GM12874 (cell line): ENCODE measurements around the gene CCDC78.

Experiments used
- TF ChIP-seq, protein P1 (sequence below): IDR thresholded peaks from 2 replicates; pipeline ENCODE4 v1.5.1; 2011; ENCODE audit warnings: low read depth, mild to moderate bottlenecking, control low read depth, low read length, moderate library complexity; ENCODE audit not compliant: insufficient read depth

The CCDC78 gene

DNA sequence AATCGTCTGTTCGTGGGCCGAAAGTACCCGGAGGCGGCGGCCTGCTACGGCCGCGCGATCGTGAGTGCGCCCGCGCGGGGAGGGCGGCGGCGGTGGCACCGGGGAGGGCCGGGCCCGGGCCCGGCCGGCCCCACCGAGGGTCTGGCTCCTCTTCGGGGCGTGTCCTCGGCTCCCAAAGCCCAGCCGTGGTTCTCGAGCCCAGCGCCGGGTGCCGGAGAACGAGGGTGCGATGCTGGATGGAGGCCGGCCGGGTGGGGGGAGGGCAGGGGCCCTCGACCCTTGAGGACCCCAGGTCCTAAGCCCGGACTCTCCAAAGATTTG is 45.7 kb downstream of the CCDC78 start:
- TF ChIP-seq, protein P1, sequence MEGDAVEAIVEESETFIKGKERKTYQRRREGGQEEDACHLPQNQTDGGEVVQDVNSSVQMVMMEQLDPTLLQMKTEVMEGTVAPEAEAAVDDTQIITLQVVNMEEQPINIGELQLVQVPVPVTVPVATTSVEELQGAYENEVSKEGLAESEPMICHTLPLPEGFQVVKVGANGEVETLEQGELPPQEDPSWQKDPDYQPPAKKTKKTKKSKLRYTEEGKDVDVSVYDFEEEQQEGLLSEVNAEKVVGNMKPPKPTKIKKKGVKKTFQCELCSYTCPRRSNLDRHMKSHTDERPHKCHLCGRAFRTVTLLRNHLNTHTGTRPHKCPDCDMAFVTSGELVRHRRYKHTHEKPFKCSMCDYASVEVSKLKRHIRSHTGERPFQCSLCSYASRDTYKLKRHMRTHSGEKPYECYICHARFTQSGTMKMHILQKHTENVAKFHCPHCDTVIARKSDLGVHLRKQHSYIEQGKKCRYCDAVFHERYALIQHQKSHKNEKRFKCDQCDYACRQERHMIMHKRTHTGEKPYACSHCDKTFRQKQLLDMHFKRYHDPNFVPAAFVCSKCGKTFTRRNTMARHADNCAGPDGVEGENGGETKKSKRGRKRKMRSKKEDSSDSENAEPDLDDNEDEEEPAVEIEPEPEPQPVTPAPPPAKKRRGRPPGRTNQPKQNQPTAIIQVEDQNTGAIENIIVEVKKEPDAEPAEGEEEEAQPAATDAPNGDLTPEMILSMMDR: no peak

DNA sequence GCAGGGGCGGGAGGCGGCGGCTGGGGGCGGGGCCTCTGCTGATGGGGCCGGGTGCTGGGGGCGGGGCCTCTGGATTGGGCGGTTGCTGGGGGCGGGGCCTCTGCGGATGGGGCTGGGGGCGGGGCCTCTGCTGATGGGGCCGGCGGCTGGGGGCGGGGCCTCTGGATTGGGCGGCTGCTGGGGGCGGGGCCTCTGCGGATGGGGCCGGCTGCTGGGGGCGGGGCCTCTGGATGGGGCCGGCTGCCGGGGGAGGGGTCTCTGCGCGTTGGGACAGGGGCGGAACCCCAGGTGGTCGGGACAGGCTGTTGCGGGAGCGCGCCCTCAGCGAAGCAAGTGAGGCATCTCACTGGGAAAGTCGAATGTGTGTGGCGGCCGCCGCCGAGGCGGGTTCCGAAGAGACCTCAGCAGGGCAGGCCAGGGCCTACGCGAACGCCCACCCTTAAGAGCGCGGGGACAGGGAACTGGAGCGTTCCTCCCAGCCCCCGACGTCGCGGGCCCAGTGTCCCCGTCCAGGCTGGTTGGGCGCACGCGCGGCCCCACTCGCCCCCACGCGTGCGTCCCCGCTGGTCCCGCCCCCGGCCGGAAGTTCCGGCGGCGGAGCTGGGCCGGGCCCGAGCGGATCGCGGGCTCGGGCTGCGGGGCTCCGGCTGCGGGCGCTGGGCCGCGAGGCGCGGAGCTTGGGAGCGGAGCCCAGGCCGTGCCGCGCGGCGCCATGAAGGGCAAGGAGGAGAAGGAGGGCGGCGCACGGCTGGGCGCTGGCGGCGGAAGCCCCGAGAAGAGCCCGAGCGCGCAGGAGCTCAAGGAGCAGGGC is 46.2 kb downstream of the CCDC78 start, which contains the start of gene STUB1:
Gene STUB1 (plus strand): TSS at position 597 of the 811 bp plus-strand sequence. CDS start 116 bp downstream, at position 713.
- TF ChIP-seq, protein P1: no peak

DNA sequence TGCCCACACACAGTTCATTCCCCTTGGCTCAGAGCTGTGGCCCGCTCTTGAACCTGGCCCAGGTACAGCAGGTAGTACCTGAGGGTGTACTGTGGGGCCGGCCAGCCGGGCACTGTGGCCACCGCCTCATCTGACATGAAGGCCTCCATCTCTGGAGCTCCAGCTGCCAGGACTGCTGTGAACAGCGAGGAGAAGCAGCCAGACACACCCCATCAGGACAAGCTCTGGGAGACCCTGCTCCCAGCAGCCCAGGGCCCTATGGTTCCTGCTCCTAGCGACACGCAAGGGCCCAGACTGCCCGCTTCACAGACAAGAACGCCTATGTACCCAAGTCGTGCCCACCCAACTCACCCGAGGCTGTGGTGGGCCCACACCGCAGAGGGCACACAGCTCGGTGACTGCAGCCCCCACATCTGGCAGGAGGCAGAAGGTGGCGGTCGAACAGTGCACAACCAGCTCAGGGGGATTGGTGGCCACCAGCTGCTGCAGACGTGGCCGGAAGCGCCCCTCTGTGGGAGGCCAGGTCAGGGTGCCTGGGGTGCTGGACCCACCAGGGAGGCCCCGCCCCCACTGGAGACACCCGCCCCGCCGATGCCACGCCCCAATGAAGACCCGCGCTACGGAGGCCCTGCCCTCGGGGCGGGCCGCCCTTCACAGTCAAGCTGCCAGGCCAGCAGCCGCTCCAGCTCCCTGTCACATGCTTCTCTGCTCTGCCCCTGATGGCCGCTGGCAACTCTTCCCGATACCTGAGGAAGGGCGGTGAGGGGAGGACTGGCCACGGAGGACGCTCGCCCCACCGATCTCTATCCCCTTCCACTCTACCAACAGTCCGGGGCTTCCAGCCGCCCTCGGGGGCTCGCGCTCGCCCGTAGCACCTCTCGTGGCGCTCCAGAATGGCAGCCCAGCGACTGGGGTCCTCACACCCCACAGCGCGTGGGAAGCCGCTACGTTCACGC is 47.1 kb downstream of the CCDC78 start:
- TF ChIP-seq, protein P1: no peak

DNA sequence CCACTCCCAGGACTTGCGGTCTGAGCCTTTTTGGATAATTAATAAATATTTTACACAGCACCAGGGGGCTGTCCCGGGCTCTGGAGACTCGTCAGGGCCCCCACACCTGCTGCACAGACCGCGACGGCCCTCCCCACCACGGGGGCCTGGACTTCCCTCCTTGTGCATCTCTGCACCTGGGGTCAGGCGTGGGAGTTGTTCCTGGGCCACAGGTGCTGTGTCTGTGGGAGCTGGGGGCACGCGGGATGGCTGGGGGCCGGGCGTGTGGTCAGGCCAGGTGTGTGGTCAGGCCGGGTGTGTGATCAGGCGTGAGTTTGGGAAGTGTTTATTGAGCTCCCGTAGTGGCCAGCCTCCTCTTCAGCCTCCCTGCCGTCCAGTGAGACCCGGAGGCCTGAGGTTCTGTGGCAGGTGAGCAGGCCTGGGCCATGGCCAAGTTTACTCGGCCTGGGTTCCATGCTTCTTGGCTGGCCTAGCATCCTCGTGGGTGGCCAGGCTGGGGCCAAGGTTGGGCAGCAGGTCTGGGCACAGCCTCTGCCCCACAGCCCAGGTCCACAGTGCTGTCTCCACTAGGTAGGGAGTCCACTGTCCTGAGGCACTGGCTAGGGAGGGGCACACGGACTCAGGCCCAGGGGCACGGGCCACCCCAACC is 47.9 kb downstream of the CCDC78 start:
- TF ChIP-seq, protein P1: no peak

DNA sequence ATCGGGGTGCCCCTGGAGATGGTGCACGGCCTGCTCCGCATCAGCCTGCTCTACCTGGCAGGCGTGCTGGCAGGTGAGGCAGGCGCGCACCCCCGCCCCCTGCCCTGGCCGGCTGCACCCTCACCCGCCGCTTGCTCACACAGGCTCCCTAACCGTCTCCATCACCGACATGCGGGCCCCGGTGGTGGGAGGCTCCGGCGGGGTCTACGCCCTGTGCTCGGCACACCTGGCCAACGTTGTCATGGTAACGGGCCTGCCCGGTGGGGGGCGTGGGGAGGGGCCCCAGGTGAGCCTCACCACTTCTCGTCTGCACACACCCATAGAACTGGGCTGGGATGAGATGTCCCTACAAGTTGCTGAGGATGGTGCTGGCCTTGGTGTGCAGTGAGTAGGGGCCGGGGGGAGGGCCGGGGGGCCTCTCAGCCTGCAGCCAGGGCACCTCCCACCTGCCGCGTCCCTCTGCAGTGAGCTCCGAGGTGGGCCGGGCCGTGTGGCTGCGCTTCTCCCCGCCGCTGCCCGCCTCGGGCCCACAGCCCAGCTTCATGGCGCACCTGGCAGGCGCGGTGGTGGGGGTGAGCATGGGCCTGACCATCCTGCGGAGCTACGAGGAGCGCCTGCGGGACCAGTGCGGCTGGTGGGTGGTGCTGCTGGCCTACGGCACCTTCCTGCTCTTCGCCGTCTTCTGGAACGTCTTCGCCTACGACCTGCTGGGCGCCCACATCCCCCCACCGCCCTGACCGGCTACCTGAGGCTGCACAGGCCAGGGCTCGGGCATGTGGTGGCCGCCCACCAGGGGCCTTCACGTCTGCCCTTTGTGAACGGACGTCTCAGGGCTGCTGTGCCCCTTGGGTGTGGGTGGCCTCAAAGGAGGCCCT is 48.7 kb downstream of the CCDC78 start:
- TF ChIP-seq, protein P1: no peak

DNA sequence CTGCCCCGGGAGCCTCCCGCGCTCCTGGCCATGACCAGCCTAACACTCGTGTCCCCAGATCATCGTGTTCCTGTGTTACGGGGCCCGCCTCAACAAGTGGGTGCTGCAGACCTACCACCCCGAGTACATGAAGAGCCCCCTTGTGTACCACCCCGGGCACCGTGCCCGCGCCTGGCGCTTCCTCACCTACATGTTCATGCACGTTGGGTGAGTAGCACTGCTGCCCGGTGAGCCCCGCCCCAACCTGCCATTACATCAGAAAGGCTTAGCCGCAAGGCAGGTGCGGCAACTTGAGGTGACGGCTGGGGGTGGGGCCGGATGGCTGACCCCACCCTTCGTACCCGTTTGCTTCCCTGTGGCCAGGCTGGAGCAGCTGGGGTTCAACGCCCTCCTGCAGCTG is 49.3 kb downstream of the CCDC78 start:
- TF ChIP-seq, protein P1: no peak

DNA sequence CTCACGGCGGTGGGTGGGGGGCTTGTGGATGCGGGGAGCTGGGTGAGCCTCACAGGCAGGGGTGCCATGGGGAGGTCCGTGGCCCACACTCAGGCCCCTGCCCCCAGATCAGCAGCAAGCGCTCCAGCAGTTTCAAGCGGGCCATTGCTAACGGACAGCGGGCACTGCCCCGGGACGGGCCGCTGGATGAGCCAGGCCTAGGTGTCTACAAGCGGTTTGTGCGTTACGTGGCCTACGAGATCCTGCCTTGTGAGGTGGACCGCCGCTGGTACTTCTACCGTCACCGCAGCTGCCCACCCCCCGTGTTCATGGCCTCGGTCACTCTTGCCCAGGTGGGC is 49.7 kb downstream of the CCDC78 start:
- TF ChIP-seq, protein P1: no peak
